Activated naive CD8-positive, alpha-beta T cell treated with anti-CD3 and anti-CD28 coated beads, Interleukin-2, amount 50 U/mL, for 24 hours (primary cell): Measurements from ENCODE around the gene PPA1.
"Not testable (repeated sequence)": the region's sequence is repeated elsewhere in the genome, so short reads cannot be mapped to it uniquely, and the experiment has no call there.

Experiments used
- ATAC-seq: fragments of 150-1000 bp; cut with Tn5 transposase; one replicate; pipeline ENCODE4 v1.10.0; 2021
- DNase-seq: peaks from one replicate; pipeline ENCODE4 v3.0.0; 2021
- H3K27ac Mint-ChIP-seq: one replicate; pipeline ENCODE4 v1.8.0; 2021; ENCODE audit warnings: mild to moderate bottlenecking, mixed read lengths
- H3K27me3 Mint-ChIP-seq: one replicate; pipeline ENCODE4 v1.8.0; 2021; ENCODE audit warnings: mixed read lengths
- H3K36me3 Mint-ChIP-seq: one replicate; pipeline ENCODE4 v1.8.0; 2021; ENCODE audit warnings: low read depth, mixed read lengths
- H3K4me1 Mint-ChIP-seq: one replicate; pipeline ENCODE4 v1.8.0; 2021; ENCODE audit warnings: mixed read lengths
- H3K4me3 Mint-ChIP-seq: one replicate; pipeline ENCODE4 v1.8.0; 2021; ENCODE audit warnings: mild to moderate bottlenecking, moderate library complexity, mixed read lengths
- H3K9me3 Mint-ChIP-seq: one replicate; pipeline ENCODE4 v1.8.0; 2021; ENCODE audit warnings: mixed read lengths

Gene PPA1

GRCh38 chr10:70265032-70265689 is 31.9 kb upstream of the PPA1 start:
- DNase-seq (no peak), ATAC-seq (no peak)
- Mint-ChIP-seq H3K9me3 (peaks cover 9% of the 10 kb centered on the region), H3K36me3 (peaks cover 4% of the 10 kb centered on the region), H3K27ac (no peak overlapping the region), H3K4me3 (no peak overlapping the region), H3K27me3 (peaks cover 11% of the 10 kb centered on the region), H3K4me1 (peaks cover 10% of the 10 kb centered on the region)

GRCh38 chr10:70260734-70261133 is 27.5 kb upstream of the PPA1 start:
- Mint-ChIP-seq H3K4me3 (no peak overlapping the region), H3K27ac (no peak overlapping the region), H3K9me3 (peaks cover 9% of the 10 kb centered on the region), H3K27me3 (peaks cover 24% of the 10 kb centered on the region), H3K36me3 (peaks cover 4% of the 10 kb centered on the region), H3K4me1 (peaks cover 6% of the 10 kb centered on the region)
- DNase-seq (no peak), ATAC-seq (no peak)

- DNase-seq = no peak
- Mint-ChIP-seq H3K4me3 (no peak overlapping the region), H3K9me3 (peaks cover 9% of the 10 kb centered on the region)
Measured at GRCh38 chr10:70260259-70260658, 27.0 kb upstream of the PPA1 start.

GRCh38 chr10:70258216-70258615 is 25.0 kb upstream of the PPA1 start:
- Mint-ChIP-seq H3K9me3 (peaks cover 9% of the 10 kb centered on the region), H3K4me3 (no peak overlapping the region), H3K27me3 (peaks cover 37% of the 10 kb centered on the region), H3K4me1 (peaks cover 13% of the 10 kb centered on the region), H3K36me3 (peaks cover 4% of the 10 kb centered on the region), H3K27ac (no peak overlapping the region)
- ATAC-seq (no peak), DNase-seq (no peak)

More at GRCh38 chr10:70260259-70260658, 27.0 kb upstream of the PPA1 start:
- Mint-ChIP-seq H3K4me1 (peaks cover 10% of the 10 kb centered on the region), H3K36me3 (peaks cover 4% of the 10 kb centered on the region), H3K27me3 (peaks cover 28% of the 10 kb centered on the region), H3K27ac (no peak overlapping the region)
- no peak for ATAC-seq

GRCh38 chr10:70257816-70258215 is 24.6 kb upstream of the PPA1 start:
- peaks cover 13% of the 10 kb centered on the region for H3K4me1 Mint-ChIP-seq
- H3K27ac Mint-ChIP-seq, ATAC-seq, H3K9me3 Mint-ChIP-seq, H3K4me3 Mint-ChIP-seq, H3K36me3 Mint-ChIP-seq, DNase-seq: not testable (repeated sequence)
- peaks cover 41% of the 10 kb centered on the region for H3K27me3 Mint-ChIP-seq

GRCh38 chr10:70256463-70256862 is 23.2 kb upstream of the PPA1 start:
- no peak for DNase-seq
- H3K9me3 Mint-ChIP-seq = peaks cover 6% of the 10 kb centered on the region

GRCh38 chr10:70255329-70256299 is 22.4 kb upstream of the PPA1 start:
- H3K4me3 Mint-ChIP-seq = peak overlapping the region; percentile 42
- H3K36me3 Mint-ChIP-seq = no peaks in the 10 kb centered on the region
- peaks cover 13% of the 10 kb centered on the region for H3K4me1 Mint-ChIP-seq
- no peaks in the 10 kb centered on the region for H3K9me3 Mint-ChIP-seq
- DNase-seq (no peak), ATAC-seq (peak; percentile 56)
- H3K27me3 Mint-ChIP-seq = peaks cover 40% of the 10 kb centered on the region
- no peak overlapping the region for H3K27ac Mint-ChIP-seq

More at GRCh38 chr10:70256463-70256862, 23.2 kb upstream of the PPA1 start:
- ATAC-seq = no peak
- H3K36me3 Mint-ChIP-seq = peaks cover 4% of the 10 kb centered on the region
- no peak overlapping the region for H3K27ac Mint-ChIP-seq
- H3K4me1 Mint-ChIP-seq = peaks cover 13% of the 10 kb centered on the region
- no peak overlapping the region for H3K4me3 Mint-ChIP-seq
- H3K27me3 Mint-ChIP-seq = peaks cover 38% of the 10 kb centered on the region

- no peaks in the 10 kb centered on the region for H3K36me3 Mint-ChIP-seq
- peaks cover 13% of the 10 kb centered on the region for H3K4me1 Mint-ChIP-seq
- H3K27ac Mint-ChIP-seq = no peak overlapping the region
- H3K9me3 Mint-ChIP-seq = no peaks in the 10 kb centered on the region
- ATAC-seq = peak; percentile 4
- no peak for DNase-seq
- H3K27me3 Mint-ChIP-seq = peaks cover 40% of the 10 kb centered on the region
- no peak overlapping the region for H3K4me3 Mint-ChIP-seq
Measured at GRCh38 chr10:70254778-70255328, 21.6 kb upstream of the PPA1 start.

GRCh38 chr10:70253878-70254765 is 20.9 kb upstream of the PPA1 start:
- Mint-ChIP-seq H3K4me3 (no peak overlapping the region), H3K27me3 (peaks cover 40% of the 10 kb centered on the region), H3K36me3 (no peaks in the 10 kb centered on the region), H3K9me3 (no peaks in the 10 kb centered on the region), H3K27ac (no peak overlapping the region), H3K4me1 (peaks cover 13% of the 10 kb centered on the region)
- DNase-seq = no peak
- no peak for ATAC-seq

- Mint-ChIP-seq H3K4me3 (no peak overlapping the region), H3K36me3 (no peaks in the 10 kb centered on the region), H3K27ac (no peak overlapping the region), H3K9me3 (no peaks in the 10 kb centered on the region), H3K4me1 (peaks cover 11% of the 10 kb centered on the region), H3K27me3 (peaks cover 37% of the 10 kb centered on the region)
- no peak for DNase-seq
- ATAC-seq = no peak
Measured at GRCh38 chr10:70250961-70251680, 17.9 kb upstream of the PPA1 start.

GRCh38 chr10:70247360-70247759 is 14.1 kb upstream of the PPA1 start:
- no peaks in the 10 kb centered on the region for H3K4me1 Mint-ChIP-seq
- ATAC-seq (no peak), DNase-seq (no peak)
- peaks cover 11% of the 10 kb centered on the region for H3K27me3 Mint-ChIP-seq
- no peak overlapping the region for H3K4me3 Mint-ChIP-seq
- H3K36me3 Mint-ChIP-seq = no peaks in the 10 kb centered on the region
- H3K27ac Mint-ChIP-seq = no peak overlapping the region
- H3K9me3 Mint-ChIP-seq = no peaks in the 10 kb centered on the region

- Mint-ChIP-seq H3K9me3 (peaks cover 4% of the 10 kb centered on the region), H3K27me3 (peaks cover 2% of the 10 kb centered on the region), H3K4me1 (peaks cover 8% of the 10 kb centered on the region), H3K4me3 (no peak overlapping the region), H3K36me3 (no peaks in the 10 kb centered on the region), H3K27ac (no peak overlapping the region)
- DNase-seq (no peak), ATAC-seq (no peak)
Measured at GRCh38 chr10:70241081-70241480, 7.9 kb upstream of the PPA1 start.

- H3K4me1 Mint-ChIP-seq = peaks cover 11% of the 10 kb centered on the region
- H3K36me3 Mint-ChIP-seq, H3K27ac Mint-ChIP-seq, ATAC-seq, H3K4me3 Mint-ChIP-seq, H3K27me3 Mint-ChIP-seq, DNase-seq, H3K9me3 Mint-ChIP-seq: not testable (repeated sequence)
Measured at GRCh38 chr10:70239986-70240385, 6.8 kb upstream of the PPA1 start.
